Cardiac muscle cell (in vitro differentiated cells and primary cell): ENCODE data around the gene NPAT. TPM values are rescaled to one million over a fixed set of nuclear protein-coding genes. Genes with fewer than 3 reads are reported as not detected.
"Not testable (repeated sequence)": the region's sequence is repeated elsewhere in the genome, so short reads cannot be mapped to it uniquely, and the experiment has no call there.

Experiments used
- DNase-seq, 2 donors: peaks; one replicate each; pipeline versions ENCODE4 v3.0.0 to v3.0.0-alpha.2; 2010 to 2017; ENCODE audit warnings: low read depth in 1 of 2, low spot score in 1 of 2
- H3K27ac ChIP-seq: fragments of 200-600 bp; sonication (generic); 2 replicates; pipeline ENCODE4 v1.5.1; 2016
- H3K27me3 ChIP-seq: fragments of 200-600 bp; sonication (generic); 2 replicates; pipeline ENCODE4 v1.6.0; 2016; ENCODE audit warnings: control low read depth
- H3K36me3 ChIP-seq: fragments of 200-600 bp; sonication (generic); 2 replicates; pipeline ENCODE4 v1.5.1; 2016; ENCODE audit warnings: control low read depth
- H3K4me1 ChIP-seq: fragments of 200-600 bp; sonication (generic); 2 replicates; pipeline ENCODE4 v1.8.1; 2017; ENCODE audit warnings: low read depth, mild to moderate bottlenecking, mixed run types
- H3K4me3 ChIP-seq: fragments of 200-600 bp; sonication (generic); 2 replicates; pipeline ENCODE4 v1.5.1; 2016; ENCODE audit warnings: mild to moderate bottlenecking
- H3K9me3 ChIP-seq: fragments of 200-600 bp; sonication (generic); 2 replicates; pipeline ENCODE4 v1.5.1; 2017; ENCODE audit warnings: low read depth, mild to moderate bottlenecking, control low read depth
- polyA plus RNA-seq: library from polyadenylated mRNA; unstranded; fragments of >200 nt; fragmentation: Nextera tagmentation; extraction: Ambion mirVana; gene quantifications from 2 replicates; pipeline ENCODE4 v1.2.1, GENCODE V29; 2016
- total RNA-seq: library from RNA; depleted of rRNA; stranded (reverse); fragments of >200 nt; gene quantifications from 2 replicates; pipeline ENCODE4 v1.2.3, GENCODE V29; 2016
- TF ChIP-seq, protein P1 (sequence below): IDR thresholded peaks from 2 replicates; pipeline ENCODE4 v1.5.1; 2012; ENCODE audit warnings: low read depth, mild to moderate bottlenecking, low read length

The NPAT gene
- total and polyA plus RNA-seq, 2 experiments from 2014 or later, result 9.7 to 9.9 TPM

DNA sequence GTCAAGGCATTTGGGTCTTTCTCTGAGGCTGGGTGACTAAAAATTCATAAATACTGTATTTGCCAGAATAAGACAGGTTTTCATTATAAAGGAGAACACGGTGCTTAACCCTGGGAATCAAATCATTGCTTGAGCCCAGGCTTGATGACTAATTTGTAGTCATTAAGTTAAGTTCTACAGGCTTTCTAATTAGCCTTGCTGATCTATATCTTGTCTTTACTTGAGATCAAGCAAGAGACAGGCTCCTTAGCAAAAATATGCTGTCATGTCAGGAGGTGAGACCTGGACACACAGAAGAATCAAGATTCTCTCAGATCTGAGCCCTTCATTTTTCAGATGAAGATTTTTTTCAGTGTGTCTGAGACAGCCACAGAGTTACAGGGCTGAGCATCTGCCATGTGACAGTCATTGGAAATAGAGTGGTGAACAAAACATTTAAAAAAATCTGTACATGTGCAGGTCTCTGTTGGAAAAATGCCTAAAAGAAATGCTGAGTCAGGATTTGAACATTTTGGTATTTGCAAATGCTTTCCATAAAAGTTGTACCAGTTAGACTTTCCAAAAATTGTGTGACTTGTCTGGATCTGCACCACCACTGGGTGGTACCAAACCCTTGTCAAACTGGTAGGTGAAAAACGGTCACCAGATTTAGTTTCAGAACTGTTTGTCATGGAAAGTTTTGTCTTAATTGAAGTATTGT is 86.4 kb downstream of the NPAT start:
- Histone ChIP-seq H3K4me3 (no peak overlapping the region), H3K36me3 (peaks cover 5% of the 10 kb centered on the region), H3K27ac (peak overlapping the region; percentile 6), H3K4me1 (no peaks in the 10 kb centered on the region), H3K9me3 (no peaks in the 10 kb centered on the region), H3K27me3 (no peaks in the 10 kb centered on the region)
- TF ChIP-seq, protein P1, sequence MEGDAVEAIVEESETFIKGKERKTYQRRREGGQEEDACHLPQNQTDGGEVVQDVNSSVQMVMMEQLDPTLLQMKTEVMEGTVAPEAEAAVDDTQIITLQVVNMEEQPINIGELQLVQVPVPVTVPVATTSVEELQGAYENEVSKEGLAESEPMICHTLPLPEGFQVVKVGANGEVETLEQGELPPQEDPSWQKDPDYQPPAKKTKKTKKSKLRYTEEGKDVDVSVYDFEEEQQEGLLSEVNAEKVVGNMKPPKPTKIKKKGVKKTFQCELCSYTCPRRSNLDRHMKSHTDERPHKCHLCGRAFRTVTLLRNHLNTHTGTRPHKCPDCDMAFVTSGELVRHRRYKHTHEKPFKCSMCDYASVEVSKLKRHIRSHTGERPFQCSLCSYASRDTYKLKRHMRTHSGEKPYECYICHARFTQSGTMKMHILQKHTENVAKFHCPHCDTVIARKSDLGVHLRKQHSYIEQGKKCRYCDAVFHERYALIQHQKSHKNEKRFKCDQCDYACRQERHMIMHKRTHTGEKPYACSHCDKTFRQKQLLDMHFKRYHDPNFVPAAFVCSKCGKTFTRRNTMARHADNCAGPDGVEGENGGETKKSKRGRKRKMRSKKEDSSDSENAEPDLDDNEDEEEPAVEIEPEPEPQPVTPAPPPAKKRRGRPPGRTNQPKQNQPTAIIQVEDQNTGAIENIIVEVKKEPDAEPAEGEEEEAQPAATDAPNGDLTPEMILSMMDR, result peak; percentile 25
- peak in 1 of 2 donors; percentile 46 for DNase-seq

DNA sequence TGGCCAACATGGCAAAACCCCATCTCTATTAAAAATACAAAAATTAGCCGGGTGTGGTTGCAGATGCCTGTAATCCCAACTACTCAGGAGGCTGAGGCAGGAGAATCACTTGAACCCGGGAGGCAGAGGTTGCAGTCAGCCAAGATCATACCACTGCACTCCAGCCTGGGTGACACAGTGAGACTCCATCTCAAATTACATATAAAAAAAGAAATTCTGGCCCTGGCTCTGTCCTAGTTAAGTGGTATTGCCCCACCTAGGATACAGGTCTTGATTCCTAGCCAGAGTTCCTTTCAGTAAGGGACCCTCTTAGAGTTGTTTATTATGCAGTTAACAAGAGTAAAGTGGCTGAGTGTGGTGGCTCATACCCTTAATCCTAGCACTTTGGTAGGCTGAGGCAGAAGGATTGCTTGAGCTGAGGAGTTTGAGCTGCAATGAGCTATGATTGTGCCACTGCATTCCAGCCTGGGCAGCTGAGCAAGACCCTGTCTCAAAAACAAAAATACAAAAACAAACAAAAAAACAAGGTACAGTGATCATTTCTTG is 89.4 kb downstream of the NPAT start:
- not testable (repeated sequence) for H3K4me3 ChIP-seq, H3K36me3 ChIP-seq, H3K27me3 ChIP-seq, H3K9me3 ChIP-seq, H3K4me1 ChIP-seq, H3K27ac ChIP-seq, DNase-seq

DNA sequence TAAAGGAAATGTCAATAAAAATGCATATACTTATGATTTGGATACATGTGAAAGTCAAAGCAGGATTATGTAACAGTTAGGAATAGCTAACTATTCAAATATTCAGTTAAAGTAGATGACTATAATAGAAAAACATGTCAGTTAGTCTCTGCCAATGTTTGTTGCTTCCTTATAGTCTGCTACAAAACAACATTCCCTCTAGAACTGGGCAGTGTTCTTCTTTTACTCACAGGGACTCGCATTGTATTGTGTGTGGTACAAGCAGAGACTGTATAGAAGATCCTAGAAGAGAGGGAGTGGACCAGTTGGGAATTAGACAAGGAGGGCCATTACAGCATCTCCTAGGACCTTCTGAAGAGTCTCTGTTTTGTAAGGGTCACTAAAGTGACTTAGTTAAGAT is 90.4 kb downstream of the NPAT start:
- TF ChIP-seq, protein P1, result no peak
- no peaks in the 10 kb centered on the region for H3K27me3 ChIP-seq
- H3K36me3 ChIP-seq, result no peaks in the 10 kb centered on the region
- no peak overlapping the region for H3K27ac ChIP-seq
- no peaks in the 10 kb centered on the region for H3K9me3 ChIP-seq
- no peak for DNase-seq
- H3K4me3 ChIP-seq, result no peak overlapping the region
- H3K4me1 ChIP-seq, result no peaks in the 10 kb centered on the region

DNA sequence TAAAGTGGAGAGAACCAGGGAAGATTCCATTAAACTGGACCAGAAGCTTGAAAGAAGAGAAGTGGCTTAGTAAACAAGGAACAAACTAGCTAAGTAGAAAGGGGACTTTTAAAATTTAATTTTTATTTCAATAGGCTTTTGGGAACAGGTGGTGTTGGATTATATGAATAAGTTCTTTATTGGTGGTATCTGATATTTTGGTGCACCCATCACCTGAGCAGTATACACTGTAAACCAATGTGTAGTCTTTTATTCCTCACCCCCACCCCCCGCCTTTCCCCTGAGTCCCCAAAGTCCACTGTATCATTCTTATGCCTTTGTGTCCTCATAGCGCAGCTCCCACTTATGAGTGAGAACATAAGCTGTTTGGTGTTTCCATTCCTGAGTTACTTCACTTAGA is 93.7 kb downstream of the NPAT start:
- TF ChIP-seq, protein P1, result no peak

DNA sequence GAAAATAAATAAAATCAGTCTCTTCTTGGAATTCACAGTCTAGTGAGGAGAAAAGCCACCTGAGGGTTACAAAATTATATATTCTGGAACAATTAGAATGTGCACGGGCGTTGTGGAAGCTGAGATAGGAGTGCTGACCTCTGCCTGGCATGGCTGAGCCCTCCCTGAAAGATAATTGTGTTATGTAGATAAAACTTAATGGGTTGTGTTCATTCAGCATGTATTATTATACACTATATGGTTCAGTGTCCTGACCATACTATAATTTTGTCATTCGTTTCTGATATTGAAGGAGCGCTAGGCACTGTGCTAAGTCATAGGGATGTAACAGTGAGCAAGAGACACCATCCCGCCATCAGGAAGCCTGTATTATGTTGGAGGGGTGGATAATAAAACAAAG is 97.3 kb downstream of the NPAT start:
- no peaks in the 10 kb centered on the region for H3K36me3 ChIP-seq
- no peak overlapping the region for H3K4me3 ChIP-seq
- TF ChIP-seq, protein P1, result no peak
- no peaks in the 10 kb centered on the region for H3K9me3 ChIP-seq
- DNase-seq, result no peak
- peaks cover 8% of the 10 kb centered on the region for H3K4me1 ChIP-seq
- no peak overlapping the region for H3K27ac ChIP-seq
- no peaks in the 10 kb centered on the region for H3K27me3 ChIP-seq

More for the DNA sequence above, 93.7 kb downstream of the NPAT start:
- no peaks in the 10 kb centered on the region for H3K27me3 ChIP-seq
- no peaks in the 10 kb centered on the region for H3K36me3 ChIP-seq
- H3K27ac ChIP-seq, result no peak overlapping the region
- H3K4me3 ChIP-seq, result no peak overlapping the region
- no peaks in the 10 kb centered on the region for H3K4me1 ChIP-seq
- no peak for DNase-seq
- no peaks in the 10 kb centered on the region for H3K9me3 ChIP-seq

DNA sequence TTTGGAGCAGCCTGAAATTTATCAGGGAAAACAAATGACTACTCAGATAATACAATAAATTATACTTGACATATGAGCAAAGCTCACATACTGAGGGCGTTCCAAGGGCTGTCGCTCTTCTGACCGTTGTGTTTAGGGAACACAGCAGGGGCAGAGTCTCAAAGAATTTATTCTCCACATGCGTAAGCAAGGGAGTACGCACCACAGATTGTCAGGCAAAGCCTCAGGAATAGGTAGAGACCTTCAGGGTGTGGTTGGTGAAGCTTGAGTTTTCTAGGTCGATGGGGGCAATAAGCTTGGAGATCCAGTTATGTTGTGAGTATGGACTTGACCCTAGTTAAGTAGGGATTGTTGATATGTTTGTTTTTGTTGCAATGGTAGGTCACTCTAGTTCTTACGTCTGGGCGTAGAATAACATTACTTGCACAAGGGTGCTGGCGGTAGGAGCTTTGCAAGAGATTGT is 100.2 kb downstream of the NPAT start:
- H3K27me3 ChIP-seq, result no peaks in the 10 kb centered on the region
- H3K4me1 ChIP-seq, result peaks cover 8% of the 10 kb centered on the region
- no peaks in the 10 kb centered on the region for H3K36me3 ChIP-seq
- TF ChIP-seq, protein P1, result no peak
- DNase-seq, result peak in 1 of 2 donors; percentile 32
- H3K9me3 ChIP-seq, result no peaks in the 10 kb centered on the region
- H3K4me3 ChIP-seq, result peak overlapping the region; percentile 44
- no peak overlapping the region for H3K27ac ChIP-seq
